HEK293 (cell line): ENCODE results near the gene ZFHX2.

Experiments used
- CTCF ChIP-seq: fragments of 450-650 bp; formaldehyde crosslinking; IDR thresholded peaks from 2 replicates; pipeline ENCODE4 v1.5.1; 2016; ENCODE audit warnings: missing biosample characterization, missing genetic modification characterization
- HOXA7 ChIP-seq: sonication (generic); formaldehyde crosslinking; IDR thresholded peaks from 2 replicates; pipeline ENCODE4 v1.8.1; 2022; ENCODE audit warnings: missing genetic modification reagents, borderline replicate concordance
- KLF10 ChIP-seq: fragments of 450-650 bp; IDR thresholded peaks from 2 replicates; pipeline ENCODE4 v1.5.1; 2018; ENCODE audit warnings: missing biosample characterization, mild to moderate bottlenecking, missing genetic modification characterization
- KLF16 ChIP-seq: fragments of 450-650 bp; formaldehyde crosslinking; IDR thresholded peaks from 2 replicates; pipeline ENCODE4 v1.5.1; 2017; ENCODE audit warnings: missing biosample characterization, missing genetic modification characterization
- KLF17 ChIP-seq: fragments of 450-650 bp; formaldehyde crosslinking; IDR thresholded peaks from 2 replicates; pipeline ENCODE4 v1.5.1; 2016; ENCODE audit warnings: missing biosample characterization, missing genetic modification characterization
- PRDM1 ChIP-seq: fragments of 450-650 bp; formaldehyde crosslinking; IDR thresholded peaks from 2 replicates; pipeline ENCODE4; 2016; ENCODE audit warnings: missing biosample characterization, missing genetic modification characterization
- ZBTB1 ChIP-seq: fragments of 450-650 bp; formaldehyde crosslinking; IDR thresholded peaks from 2 replicates; pipeline ENCODE4 v1.5.1; 2016; ENCODE audit warnings: missing biosample characterization, missing genetic modification characterization
- ZBTB49 ChIP-seq: fragments of 450-650 bp; formaldehyde crosslinking; IDR thresholded peaks from 2 replicates; pipeline ENCODE4 v1.5.1; 2016; ENCODE audit warnings: missing biosample characterization, missing genetic modification characterization, low read depth
- ZFP41 ChIP-seq: fragments of 450-650 bp; formaldehyde crosslinking; IDR thresholded peaks from 2 replicates; pipeline ENCODE4 v1.5.1; 2016; ENCODE audit warnings: missing biosample characterization, missing genetic modification characterization, borderline replicate concordance
- ZNF138 ChIP-seq: fragments of 450-650 bp; formaldehyde crosslinking; IDR thresholded peaks from 2 replicates; pipeline ENCODE4 v1.5.1; 2016; ENCODE audit warnings: missing biosample characterization, missing genetic modification characterization, borderline replicate concordance
- ZNF280C ChIP-seq: fragments of 450-650 bp; formaldehyde crosslinking; IDR thresholded peaks from 2 replicates; pipeline ENCODE4 v1.5.1; 2016; ENCODE audit warnings: missing biosample characterization, missing genetic modification characterization
- ZNF596 ChIP-seq: fragments of 450-650 bp; IDR thresholded peaks from 2 replicates; pipeline ENCODE4 v1.5.0; 2018; ENCODE audit warnings: missing biosample characterization, mild to moderate bottlenecking, missing genetic modification characterization, moderate library complexity
- ZNF830 ChIP-seq: fragments of 450-650 bp; IDR thresholded peaks from 2 replicates; pipeline ENCODE4 v1.5.0; 2018; ENCODE audit warnings: missing biosample characterization, missing genetic modification characterization, low read depth, mild to moderate bottlenecking, moderate library complexity

GRCh38 chr14:23566112-23566777, 14.7 kb upstream of the ZFHX2 start:
- TF ChIP-seq KLF17 (no peak), CTCF (tag by site-specific recombination) (no peak), ZBTB1 (tag by site-specific recombination) (no peak), ZBTB49 (tag by site-specific recombination) (no peak), ZNF138 (tag by site-specific recombination) (no peak), KLF10 (tag by site-specific recombination) (no peak), ZNF596 (no peak), ZFP41 (tag by site-specific recombination) (no peak), ZNF280C (no peak), ZNF830 (tag by site-specific recombination) (no peak), KLF16 (tag by site-specific recombination) (no peak), PRDM1 (tag by site-specific recombination) (no peak), HOXA7 (CRISPR knock-in tag) (no peak)
